22Rv1 (cell line): ENCODE data around the gene SPTLC3.

Source experiments
- ZFX ChIP-seq: fragments of 450-650 bp; IDR thresholded peaks from 2 replicates; pipeline ENCODE4 v1.6.1; 2017; ENCODE audit warnings: antibody characterized with exemption, borderline replicate concordance
- TF ChIP-seq, protein P1 (sequence below): fragments of 450-650 bp; IDR thresholded peaks from 2 replicates; pipeline ENCODE4 v1.5.1; 2017; ENCODE audit warnings: mild to moderate bottlenecking

DNA sequence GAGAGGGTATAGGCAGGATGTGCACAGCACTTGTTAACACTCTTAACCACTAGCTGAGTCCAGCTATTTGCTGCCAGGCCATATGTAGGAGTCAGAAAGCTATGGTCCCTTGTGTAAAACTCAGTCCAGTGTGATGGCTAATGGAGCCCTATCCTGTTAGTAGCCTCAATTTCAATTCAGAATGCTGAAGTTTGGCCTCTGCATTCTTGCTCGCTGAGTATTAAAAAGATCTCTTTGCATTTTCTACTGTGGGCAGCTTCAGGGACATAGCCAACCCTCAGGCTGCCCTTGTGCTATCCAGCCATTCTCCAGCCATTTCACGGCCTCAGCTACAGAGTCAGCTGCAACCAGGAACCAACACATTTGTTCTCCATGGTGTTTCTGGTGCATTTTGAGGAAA is 92.5 kb downstream of the SPTLC3 start:
- TF ChIP-seq, protein P1, sequence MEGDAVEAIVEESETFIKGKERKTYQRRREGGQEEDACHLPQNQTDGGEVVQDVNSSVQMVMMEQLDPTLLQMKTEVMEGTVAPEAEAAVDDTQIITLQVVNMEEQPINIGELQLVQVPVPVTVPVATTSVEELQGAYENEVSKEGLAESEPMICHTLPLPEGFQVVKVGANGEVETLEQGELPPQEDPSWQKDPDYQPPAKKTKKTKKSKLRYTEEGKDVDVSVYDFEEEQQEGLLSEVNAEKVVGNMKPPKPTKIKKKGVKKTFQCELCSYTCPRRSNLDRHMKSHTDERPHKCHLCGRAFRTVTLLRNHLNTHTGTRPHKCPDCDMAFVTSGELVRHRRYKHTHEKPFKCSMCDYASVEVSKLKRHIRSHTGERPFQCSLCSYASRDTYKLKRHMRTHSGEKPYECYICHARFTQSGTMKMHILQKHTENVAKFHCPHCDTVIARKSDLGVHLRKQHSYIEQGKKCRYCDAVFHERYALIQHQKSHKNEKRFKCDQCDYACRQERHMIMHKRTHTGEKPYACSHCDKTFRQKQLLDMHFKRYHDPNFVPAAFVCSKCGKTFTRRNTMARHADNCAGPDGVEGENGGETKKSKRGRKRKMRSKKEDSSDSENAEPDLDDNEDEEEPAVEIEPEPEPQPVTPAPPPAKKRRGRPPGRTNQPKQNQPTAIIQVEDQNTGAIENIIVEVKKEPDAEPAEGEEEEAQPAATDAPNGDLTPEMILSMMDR, result no peak
- TF ChIP-seq ZFX, result no peak
